Measurements from ENCODE around the gene GCK. TPM values are rescaled to one million over a fixed set of nuclear protein-coding genes. Genes with fewer than 3 reads are reported as not detected.

The GCK gene
- total and polyA plus RNA-seq, 4 donors: 0.09 to 12.7 (median 0.44) TPM

- 94% methylated on average over 12 of the region's 12 CpGs for WGBS
- Histone ChIP-seq H3K36me3 (ENCODE audit: control insufficient read depth in 4 of 4, insufficient read depth in 3 of 4, low read depth in 1 of 4, low read length in 3 of 4) (no peaks in the 10 kb centered on the region), H3K27me3 (ENCODE audit: control insufficient read depth in 4 of 4, insufficient read depth in 4 of 4, low read length in 3 of 4) (no peaks in the 10 kb centered on the region), H3K4me1 (ENCODE audit: control insufficient read depth in 4 of 4, insufficient read depth in 4 of 4, low read length in 3 of 4) (no peaks in the 10 kb centered on the region), H3K4me3 (ENCODE audit: low read depth in 1 of 3, low read length in 3 of 3) (no peak overlapping the region), H3K9me3 (ENCODE audit: control insufficient read depth in 4 of 4, low read length in 3 of 4) (no peaks in the 10 kb centered on the region), H3K27ac (ENCODE audit: low read depth in 1 of 2, low read length in 2 of 2) (no peak overlapping the region), H3K9ac (ENCODE audit: low read depth in 1 of 2, low read length in 2 of 2) (no peak overlapping the region)
- no peak for DNase-seq (ENCODE audit: low spot score)
- TF ChIP-seq SP1 (IDR thresholded peaks at IDR 0.05) (no peak), HNF4A (conservative IDR thresholded peaks at IDR 0.05) (no peak), YY1 (IDR thresholded peaks at IDR 0.05) (no peak), HNF4G (IDR thresholded peaks at IDR 0.05) (no peak), RAD21 (IDR thresholded peaks at IDR 0.05) (no peak), JUND (IDR thresholded peaks at IDR 0.05) (no peak), EGR1 (IDR thresholded peaks at IDR 0.05; ENCODE audit: low read depth in 2 of 2) (no peak), GABPA (IDR thresholded peaks at IDR 0.05 in 1 of 2, conservative IDR thresholded peaks at IDR 0.05 in 1 of 2) (no peak), REST (IDR thresholded peaks at IDR 0.05) (no peak), FOXA1 (IDR thresholded peaks at IDR 0.05) (no peak), RXRA (IDR thresholded peaks at IDR 0.05) (no peak), FOXA2 (IDR thresholded peaks at IDR 0.05) (no peak), TAF1 (conservative IDR thresholded peaks at IDR 0.05) (no peak), NR2F2 (IDR thresholded peaks at IDR 0.05) (no peak)
- TF ChIP-seq, protein P1, sequence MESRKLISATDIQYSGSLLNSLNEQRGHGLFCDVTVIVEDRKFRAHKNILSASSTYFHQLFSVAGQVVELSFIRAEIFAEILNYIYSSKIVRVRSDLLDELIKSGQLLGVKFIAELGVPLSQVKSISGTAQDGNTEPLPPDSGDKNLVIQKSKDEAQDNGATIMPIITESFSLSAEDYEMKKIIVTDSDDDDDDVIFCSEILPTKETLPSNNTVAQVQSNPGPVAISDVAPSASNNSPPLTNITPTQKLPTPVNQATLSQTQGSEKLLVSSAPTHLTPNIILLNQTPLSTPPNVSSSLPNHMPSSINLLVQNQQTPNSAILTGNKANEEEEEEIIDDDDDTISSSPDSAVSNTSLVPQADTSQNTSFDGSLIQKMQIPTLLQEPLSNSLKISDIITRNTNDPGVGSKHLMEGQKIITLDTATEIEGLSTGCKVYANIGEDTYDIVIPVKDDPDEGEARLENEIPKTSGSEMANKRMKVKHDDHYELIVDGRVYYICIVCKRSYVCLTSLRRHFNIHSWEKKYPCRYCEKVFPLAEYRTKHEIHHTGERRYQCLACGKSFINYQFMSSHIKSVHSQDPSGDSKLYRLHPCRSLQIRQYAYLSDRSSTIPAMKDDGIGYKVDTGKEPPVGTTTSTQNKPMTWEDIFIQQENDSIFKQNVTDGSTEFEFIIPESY (IDR thresholded peaks at IDR 0.05): no peak
- TF ChIP-seq, protein P2, sequence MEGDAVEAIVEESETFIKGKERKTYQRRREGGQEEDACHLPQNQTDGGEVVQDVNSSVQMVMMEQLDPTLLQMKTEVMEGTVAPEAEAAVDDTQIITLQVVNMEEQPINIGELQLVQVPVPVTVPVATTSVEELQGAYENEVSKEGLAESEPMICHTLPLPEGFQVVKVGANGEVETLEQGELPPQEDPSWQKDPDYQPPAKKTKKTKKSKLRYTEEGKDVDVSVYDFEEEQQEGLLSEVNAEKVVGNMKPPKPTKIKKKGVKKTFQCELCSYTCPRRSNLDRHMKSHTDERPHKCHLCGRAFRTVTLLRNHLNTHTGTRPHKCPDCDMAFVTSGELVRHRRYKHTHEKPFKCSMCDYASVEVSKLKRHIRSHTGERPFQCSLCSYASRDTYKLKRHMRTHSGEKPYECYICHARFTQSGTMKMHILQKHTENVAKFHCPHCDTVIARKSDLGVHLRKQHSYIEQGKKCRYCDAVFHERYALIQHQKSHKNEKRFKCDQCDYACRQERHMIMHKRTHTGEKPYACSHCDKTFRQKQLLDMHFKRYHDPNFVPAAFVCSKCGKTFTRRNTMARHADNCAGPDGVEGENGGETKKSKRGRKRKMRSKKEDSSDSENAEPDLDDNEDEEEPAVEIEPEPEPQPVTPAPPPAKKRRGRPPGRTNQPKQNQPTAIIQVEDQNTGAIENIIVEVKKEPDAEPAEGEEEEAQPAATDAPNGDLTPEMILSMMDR (IDR thresholded peaks at IDR 0.05; ENCODE audit: low read depth, low read length, missing input control): no peak
Measured at GRCh38 chr7:44231088-44231487, 41.8 kb upstream of the GCK start.

- Histone ChIP-seq H3K27me3 (ENCODE audit: control insufficient read depth in 4 of 4, insufficient read depth in 4 of 4, low read length in 3 of 4) (no peaks in the 10 kb centered on the region), H3K4me1 (ENCODE audit: control insufficient read depth in 4 of 4, insufficient read depth in 4 of 4, low read length in 3 of 4) (no peaks in the 10 kb centered on the region), H3K4me3 (ENCODE audit: low read depth in 1 of 3, low read length in 3 of 3) (no peak overlapping the region), H3K9ac (ENCODE audit: low read depth in 1 of 2, low read length in 2 of 2) (no peak overlapping the region), H3K36me3 (ENCODE audit: control insufficient read depth in 4 of 4, insufficient read depth in 3 of 4, low read depth in 1 of 4, low read length in 3 of 4) (no peaks in the 10 kb centered on the region), H3K9me3 (ENCODE audit: control insufficient read depth in 4 of 4, low read length in 3 of 4) (no peaks in the 10 kb centered on the region), H3K27ac (ENCODE audit: low read depth in 1 of 2, low read length in 2 of 2) (no peak overlapping the region)
- DNase-seq (ENCODE audit: low spot score): no peak
- 96% methylated on average over 7 of the region's 7 CpGs for WGBS
- TF ChIP-seq NR2F2 (IDR thresholded peaks at IDR 0.05) (no peak), JUND (IDR thresholded peaks at IDR 0.05) (no peak), RAD21 (IDR thresholded peaks at IDR 0.05) (no peak), YY1 (IDR thresholded peaks at IDR 0.05) (no peak), MAX (IDR thresholded peaks at IDR 0.05) (no peak), HNF4A (conservative IDR thresholded peaks at IDR 0.05) (no peak), FOXA1 (IDR thresholded peaks at IDR 0.05) (no peak), RXRA (IDR thresholded peaks at IDR 0.05) (no peak), REST (IDR thresholded peaks at IDR 0.05) (no peak), GABPA (IDR thresholded peaks at IDR 0.05 in 1 of 2, conservative IDR thresholded peaks at IDR 0.05 in 1 of 2) (no peak), EGR1 (IDR thresholded peaks at IDR 0.05; ENCODE audit: low read depth in 2 of 2) (no peak)
- TF ChIP-seq, protein P1 (IDR thresholded peaks at IDR 0.05): no peak
- TF ChIP-seq, protein P3, sequence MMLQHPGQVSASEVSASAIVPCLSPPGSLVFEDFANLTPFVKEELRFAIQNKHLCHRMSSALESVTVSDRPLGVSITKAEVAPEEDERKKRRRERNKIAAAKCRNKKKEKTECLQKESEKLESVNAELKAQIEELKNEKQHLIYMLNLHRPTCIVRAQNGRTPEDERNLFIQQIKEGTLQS (IDR thresholded peaks at IDR 0.05): no peak
Measured at GRCh38 chr7:44230286-44230685, 41.0 kb upstream of the GCK start.
